ENCODE results near the gene POLDIP2.

POLDIP2 gene

DNA sequence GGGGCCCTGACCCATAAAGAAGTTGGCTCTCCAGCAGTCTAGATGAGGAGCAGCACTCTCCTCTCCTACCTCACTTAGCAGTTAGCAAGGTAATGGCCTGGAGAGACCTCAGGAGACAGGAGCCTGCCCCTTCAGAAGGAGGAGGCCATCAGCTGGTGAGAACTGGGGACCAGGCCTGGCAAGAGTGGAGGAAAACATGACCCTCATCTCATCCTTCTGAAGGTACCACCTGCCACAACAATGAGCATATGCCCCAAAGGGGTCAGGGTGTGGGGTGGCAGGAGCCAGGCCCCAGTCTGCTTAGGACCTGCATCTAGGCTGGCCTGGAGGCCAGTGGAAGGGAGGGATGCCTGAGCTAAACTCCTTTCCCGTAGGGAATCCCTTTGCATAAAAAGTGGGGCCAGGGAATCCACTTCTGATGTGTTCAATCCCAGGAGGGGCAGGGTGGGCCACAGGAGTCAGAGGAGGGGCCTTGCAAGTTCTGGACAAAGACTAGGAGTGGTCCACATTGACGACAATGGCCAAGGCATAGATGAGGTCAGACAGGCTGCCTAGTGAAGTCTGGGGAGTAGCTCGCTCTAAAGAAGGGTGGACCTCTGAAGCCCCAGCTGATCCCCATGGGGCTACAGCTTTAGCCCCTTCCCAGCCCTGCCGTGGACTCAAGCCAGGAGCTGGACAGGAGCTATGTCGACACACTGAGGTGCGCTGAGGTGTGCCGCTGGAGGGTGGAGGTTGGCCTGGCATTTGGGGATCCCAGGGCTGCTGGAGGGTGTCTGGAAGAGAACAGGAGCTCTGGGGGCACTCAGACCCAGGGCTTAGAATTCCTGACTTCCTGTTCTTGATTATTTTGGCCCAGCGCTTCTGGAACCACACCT is 6.7 kb upstream of the POLDIP2 start:
- DNase-seq (ENCODE audit: extremely low read depth, low read depth), result no peak
- TF ChIP-seq, protein P1, sequence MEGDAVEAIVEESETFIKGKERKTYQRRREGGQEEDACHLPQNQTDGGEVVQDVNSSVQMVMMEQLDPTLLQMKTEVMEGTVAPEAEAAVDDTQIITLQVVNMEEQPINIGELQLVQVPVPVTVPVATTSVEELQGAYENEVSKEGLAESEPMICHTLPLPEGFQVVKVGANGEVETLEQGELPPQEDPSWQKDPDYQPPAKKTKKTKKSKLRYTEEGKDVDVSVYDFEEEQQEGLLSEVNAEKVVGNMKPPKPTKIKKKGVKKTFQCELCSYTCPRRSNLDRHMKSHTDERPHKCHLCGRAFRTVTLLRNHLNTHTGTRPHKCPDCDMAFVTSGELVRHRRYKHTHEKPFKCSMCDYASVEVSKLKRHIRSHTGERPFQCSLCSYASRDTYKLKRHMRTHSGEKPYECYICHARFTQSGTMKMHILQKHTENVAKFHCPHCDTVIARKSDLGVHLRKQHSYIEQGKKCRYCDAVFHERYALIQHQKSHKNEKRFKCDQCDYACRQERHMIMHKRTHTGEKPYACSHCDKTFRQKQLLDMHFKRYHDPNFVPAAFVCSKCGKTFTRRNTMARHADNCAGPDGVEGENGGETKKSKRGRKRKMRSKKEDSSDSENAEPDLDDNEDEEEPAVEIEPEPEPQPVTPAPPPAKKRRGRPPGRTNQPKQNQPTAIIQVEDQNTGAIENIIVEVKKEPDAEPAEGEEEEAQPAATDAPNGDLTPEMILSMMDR (IDR thresholded peaks at IDR 0.05; ENCODE audit: low read depth, low read length), result no peak

DNA sequence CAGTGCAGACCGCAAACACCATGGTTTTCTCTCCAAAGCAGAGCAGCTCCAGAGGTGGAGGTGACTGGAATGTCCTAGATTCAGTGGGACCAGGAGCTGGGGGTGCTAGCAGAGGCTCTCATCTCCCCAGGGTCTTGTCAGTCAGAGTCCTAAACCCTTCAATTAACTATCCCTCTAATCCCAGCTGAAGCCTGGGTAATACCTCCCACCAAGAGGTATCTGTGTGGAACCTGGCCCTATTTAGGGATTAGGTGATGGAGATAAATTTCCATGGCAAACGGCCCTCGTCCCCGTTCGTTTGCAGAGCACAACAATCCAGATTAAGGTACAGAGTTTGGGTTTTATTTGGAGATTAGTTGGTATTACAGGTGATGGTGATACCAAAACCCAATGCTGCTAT is 5.9 kb upstream of the POLDIP2 start:
- DNase-seq (ENCODE audit: extremely low read depth, low read depth), result no peak
- TF ChIP-seq, protein P1 (IDR thresholded peaks at IDR 0.05; ENCODE audit: low read depth, low read length), result no peak

DNA sequence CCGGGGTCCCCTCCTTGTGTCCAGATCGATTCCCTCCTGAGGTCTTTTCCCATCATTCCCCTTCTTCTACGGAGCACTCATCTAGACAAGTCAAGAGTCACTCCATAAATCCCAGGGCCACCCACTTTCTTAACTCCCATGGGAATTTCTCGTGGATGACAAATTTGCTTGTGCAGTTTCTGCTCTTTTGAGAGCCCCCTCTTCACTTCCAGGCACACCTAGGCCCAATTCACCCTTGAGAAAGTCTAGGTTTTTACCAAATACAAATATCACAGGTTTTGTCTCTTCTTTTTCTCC is 522 bp upstream of the POLDIP2 start:
- DNase-seq (ENCODE audit: extremely low read depth, low read depth), result no peak
- TF ChIP-seq, protein P1 (IDR thresholded peaks at IDR 0.05; ENCODE audit: low read depth, low read length), result no peak

DNA sequence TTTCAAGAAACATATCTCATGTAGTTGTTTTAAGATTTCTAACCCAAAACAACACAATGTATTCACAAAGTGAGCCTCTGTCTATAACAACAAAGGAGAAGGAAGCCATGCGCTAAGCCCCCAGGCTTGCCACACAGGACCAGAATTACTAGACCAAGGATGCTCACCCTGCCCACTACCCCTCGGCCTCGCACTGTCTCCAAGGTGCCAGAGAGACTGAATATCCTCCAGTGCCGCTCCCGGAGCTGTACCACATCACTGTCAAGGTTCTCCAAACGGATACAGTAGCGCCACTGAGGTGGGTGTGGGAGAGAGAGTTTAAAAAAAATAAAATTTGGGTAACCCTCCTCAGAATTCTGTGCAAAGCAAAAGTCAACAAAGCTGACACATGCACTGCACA is 7.1 kb downstream of the POLDIP2 start:
- no peak for DNase-seq (ENCODE audit: extremely low read depth, low read depth)
- TF ChIP-seq, protein P1 (IDR thresholded peaks at IDR 0.05; ENCODE audit: low read depth, low read length), result no peak

DNA sequence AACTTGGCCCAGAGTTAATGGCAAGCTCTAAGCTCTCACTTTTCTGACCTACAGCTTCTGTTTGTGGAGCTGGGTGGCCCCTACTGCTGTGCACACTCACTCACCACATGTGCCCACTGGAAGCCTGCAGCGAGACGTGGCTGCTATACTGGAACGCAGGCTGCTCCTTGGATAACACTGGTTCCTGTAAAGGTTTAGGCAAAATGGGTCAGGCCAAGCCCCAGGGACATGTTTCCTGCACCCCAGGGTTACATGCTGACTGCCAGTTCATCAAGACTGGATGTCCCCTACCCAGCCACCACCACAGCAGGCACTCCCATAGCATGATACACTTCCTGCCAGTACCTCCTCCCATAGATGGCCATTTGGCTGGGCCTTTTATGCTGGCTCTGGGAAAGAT is 8.3 kb downstream of the POLDIP2 start:
- TF ChIP-seq, protein P1 (IDR thresholded peaks at IDR 0.05; ENCODE audit: low read depth, low read length), result no peak
- no peak for DNase-seq (ENCODE audit: extremely low read depth, low read depth)

DNA sequence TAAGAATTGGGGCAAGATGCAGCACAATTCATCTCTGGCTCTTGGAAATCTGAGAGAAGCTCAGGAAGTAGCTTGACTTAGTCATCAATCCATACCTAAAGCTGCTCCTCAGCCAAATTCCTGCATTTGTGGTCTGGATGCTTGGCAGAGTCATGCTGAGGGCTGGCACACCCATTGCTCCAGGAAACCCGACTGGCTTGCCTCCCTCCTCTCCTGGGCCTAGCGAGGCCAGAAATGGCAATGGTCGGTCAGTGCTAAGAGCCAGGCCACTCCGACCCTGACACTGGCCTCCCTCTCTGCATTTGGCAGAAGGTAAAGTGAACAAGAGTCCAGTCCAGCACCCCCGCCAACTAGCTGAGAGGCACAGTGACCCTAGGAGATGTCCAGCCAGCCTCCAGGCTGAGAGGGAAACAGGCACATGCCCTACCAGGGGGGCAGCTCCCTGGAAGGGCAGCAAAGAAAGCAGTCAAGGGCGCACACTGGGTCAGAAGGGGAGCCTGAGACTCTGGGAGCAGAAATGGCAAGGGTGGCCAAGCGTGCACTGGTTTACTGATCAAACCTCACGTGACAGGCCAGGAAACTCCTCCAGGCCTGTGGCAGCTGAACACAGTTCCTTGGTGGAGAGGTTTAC is 10.0 kb downstream of the POLDIP2 start:
- TF ChIP-seq, protein P1 (IDR thresholded peaks at IDR 0.05; ENCODE audit: low read depth, low read length), result no peak
- DNase-seq (ENCODE audit: extremely low read depth, low read depth), result peak; percentile 75

DNA sequence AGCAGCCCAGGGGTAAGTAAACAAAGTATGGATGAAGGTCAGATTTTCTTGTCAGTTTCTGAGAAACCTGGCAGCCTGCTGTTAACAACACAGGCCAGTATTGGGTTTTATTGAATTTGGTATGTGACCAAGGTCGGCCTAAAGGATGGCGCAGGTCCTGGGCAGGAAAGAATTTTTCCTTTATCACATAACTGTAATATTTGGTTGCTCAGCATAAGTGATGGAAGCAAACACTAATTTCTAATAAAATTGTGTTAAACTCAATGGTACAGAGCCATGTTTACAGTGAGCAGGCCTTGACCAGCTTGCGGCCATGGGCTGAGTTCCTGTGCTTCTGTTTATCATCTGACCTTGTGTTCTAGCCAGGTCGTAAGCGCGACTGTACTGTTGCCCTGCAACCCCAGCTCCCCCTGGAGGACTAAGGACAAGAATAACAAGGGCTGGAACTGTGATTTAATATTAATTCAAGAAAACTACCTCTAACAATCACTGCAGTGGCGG is 10.5 kb downstream of the POLDIP2 start:
- TF ChIP-seq, protein P1 (IDR thresholded peaks at IDR 0.05; ENCODE audit: low read depth, low read length), result peak; percentile 39
- DNase-seq (ENCODE audit: extremely low read depth, low read depth), result peak; percentile 31

Measured in AG09319 (cell line).